Measurements from ENCODE around the gene FGF18. TPM values are rescaled to one million over a fixed set of nuclear protein-coding genes. Genes with fewer than 3 reads are reported as not detected.

The FGF18 gene
- total and polyA plus RNA-seq, 9 of the 15 experiments (the other 6 are each of a cell fraction or from before 2014, with no cell fraction given) = 0.05 to 0.18 (median 0.11) TPM; not detected in 6

DNA sequence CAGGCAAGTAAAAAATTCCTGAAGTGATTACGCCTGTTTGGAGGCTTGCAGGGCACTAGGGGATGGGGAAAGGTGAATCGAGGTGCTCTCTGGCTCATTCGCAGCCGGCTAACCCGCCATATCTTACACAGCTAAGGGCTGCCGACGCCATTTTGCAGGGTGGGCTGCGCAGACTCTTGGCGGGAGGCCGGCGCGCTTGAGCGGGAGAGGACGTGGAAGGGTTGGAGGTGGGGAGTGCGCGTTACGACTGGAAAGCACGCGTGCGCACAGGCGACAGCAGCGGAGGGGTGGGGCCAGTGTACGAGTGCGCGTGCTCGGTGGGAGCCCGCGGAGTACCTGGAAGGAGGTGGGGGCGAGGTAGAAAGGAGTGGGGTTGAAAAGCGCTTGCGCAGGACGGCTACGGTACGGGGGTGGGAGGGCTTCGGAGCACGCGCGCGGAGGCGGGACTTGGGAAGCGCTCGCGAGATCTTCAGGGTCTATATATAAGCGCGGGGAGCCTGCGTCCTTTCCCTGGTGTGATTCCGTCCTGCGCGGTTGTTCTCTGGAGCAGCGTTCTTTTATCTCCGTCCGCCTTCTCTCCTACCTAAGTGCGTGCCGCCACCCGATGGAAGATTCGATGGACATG is 32.0 kb upstream of the FGF18 start, which contains the start of gene NPM1 (continued):
- TF ChIP-seq, protein P1, sequence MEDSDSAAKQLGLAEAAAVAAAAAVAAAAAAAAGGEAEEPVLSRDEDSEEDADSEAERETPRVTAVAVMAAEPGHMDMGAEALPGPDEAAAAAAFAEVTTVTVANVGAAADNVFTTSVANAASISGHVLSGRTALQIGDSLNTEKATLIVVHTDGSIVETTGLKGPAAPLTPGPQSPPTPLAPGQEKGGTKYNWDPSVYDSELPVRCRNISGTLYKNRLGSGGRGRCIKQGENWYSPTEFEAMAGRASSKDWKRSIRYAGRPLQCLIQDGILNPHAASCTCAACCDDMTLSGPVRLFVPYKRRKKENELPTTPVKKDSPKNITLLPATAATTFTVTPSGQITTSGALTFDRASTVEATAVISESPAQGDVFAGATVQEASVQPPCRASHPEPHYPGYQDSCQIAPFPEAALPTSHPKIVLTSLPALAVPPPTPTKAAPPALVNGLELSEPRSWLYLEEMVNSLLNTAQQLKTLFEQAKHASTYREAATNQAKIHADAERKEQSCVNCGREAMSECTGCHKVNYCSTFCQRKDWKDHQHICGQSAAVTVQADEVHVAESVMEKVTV (CRISPR knock-in tag; IDR thresholded peaks at IDR 0.05) = no peak
- peak; percentile 99 for TF ChIP-seq FOXP1 (CRISPR knock-in tag; IDR thresholded peaks at IDR 0.05)
- TF ChIP-seq SRSF9 (IDR thresholded peaks at IDR 0.05; ENCODE audit: borderline replicate concordance, low read depth, low read length) = no peak
- no peak for TF ChIP-seq CHD1 (IDR thresholded peaks at IDR 0.05; ENCODE audit: low read length)
- TF ChIP-seq HCFC1 (IDR thresholded peaks at IDR 0.05; ENCODE audit: low read depth, low read length) = peak; percentile 30; the same call in 1 of the 2 replicates
- TF ChIP-seq CCNT2 (IDR thresholded peaks at IDR 0.05; ENCODE audit: borderline replicate concordance, extremely low read depth, insufficient read length, low read depth, low read length) = no peak
- TF ChIP-seq, protein P2, sequence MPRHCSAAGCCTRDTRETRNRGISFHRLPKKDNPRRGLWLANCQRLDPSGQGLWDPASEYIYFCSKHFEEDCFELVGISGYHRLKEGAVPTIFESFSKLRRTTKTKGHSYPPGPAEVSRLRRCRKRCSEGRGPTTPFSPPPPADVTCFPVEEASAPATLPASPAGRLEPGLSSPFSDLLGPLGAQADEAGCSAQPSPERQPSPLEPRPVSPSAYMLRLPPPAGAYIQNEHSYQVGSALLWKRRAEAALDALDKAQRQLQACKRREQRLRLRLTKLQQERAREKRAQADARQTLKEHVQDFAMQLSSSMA (CRISPR knock-in tag; IDR thresholded peaks at IDR 0.05) = no peak
- no peak for TF ChIP-seq NR2F6 (CRISPR knock-in tag; IDR thresholded peaks at IDR 0.05)
- TF ChIP-seq TGIF2 (CRISPR knock-in tag; IDR thresholded peaks at IDR 0.05) = no peak
- TF ChIP-seq BCOR (IDR thresholded peaks at IDR 0.05) = 0 out of 2 replicates have a peak, but pooled peaks have one; percentile 22
- TF ChIP-seq, protein P3, sequence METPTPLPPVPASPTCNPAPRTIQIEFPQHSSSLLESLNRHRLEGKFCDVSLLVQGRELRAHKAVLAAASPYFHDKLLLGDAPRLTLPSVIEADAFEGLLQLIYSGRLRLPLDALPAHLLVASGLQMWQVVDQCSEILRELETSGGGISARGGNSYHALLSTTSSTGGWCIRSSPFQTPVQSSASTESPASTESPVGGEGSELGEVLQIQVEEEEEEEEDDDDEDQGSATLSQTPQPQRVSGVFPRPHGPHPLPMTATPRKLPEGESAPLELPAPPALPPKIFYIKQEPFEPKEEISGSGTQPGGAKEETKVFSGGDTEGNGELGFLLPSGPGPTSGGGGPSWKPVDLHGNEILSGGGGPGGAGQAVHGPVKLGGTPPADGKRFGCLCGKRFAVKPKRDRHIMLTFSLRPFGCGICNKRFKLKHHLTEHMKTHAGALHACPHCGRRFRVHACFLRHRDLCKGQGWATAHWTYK (CRISPR knock-in tag; IDR thresholded peaks at IDR 0.05) = no peak
- no peak; the same call in 1 of the 2 replicates for TF ChIP-seq RNF2 (IDR thresholded peaks at IDR 0.05)
- TF ChIP-seq NCOA4 (IDR thresholded peaks at IDR 0.05; ENCODE audit: partially characterized antibody) = no peak
- peak; percentile 21; the same call in 1 of the 2 replicates for TF ChIP-seq MEF2A (IDR thresholded peaks at IDR 0.05; ENCODE audit: control insufficient read depth, low read depth, low read length)
- peak; percentile 95 for TF ChIP-seq KDM5B (IDR thresholded peaks at IDR 0.05; ENCODE audit: insufficient replicate concordance, low read depth, low read length)
- peak; percentile 63 for TF ChIP-seq BHLHE40 (IDR thresholded peaks at IDR 0.05; ENCODE audit: low read length)
- TF ChIP-seq ZNF445 (CRISPR knock-in tag; IDR thresholded peaks at IDR 0.05; ENCODE audit: low read depth) = no peak
- TF ChIP-seq, protein P4, sequence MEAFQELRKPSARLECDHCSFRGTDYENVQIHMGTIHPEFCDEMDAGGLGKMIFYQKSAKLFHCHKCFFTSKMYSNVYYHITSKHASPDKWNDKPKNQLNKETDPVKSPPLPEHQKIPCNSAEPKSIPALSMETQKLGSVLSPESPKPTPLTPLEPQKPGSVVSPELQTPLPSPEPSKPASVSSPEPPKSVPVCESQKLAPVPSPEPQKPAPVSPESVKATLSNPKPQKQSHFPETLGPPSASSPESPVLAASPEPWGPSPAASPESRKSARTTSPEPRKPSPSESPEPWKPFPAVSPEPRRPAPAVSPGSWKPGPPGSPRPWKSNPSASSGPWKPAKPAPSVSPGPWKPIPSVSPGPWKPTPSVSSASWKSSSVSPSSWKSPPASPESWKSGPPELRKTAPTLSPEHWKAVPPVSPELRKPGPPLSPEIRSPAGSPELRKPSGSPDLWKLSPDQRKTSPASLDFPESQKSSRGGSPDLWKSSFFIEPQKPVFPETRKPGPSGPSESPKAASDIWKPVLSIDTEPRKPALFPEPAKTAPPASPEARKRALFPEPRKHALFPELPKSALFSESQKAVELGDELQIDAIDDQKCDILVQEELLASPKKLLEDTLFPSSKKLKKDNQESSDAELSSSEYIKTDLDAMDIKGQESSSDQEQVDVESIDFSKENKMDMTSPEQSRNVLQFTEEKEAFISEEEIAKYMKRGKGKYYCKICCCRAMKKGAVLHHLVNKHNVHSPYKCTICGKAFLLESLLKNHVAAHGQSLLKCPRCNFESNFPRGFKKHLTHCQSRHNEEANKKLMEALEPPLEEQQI (IDR thresholded peaks at IDR 0.05) = no peak
- no peak for TF ChIP-seq TBL1XR1 (IDR thresholded peaks at IDR 0.05; ENCODE audit: low read length in 2 of 2)
- TF ChIP-seq, protein P5, sequence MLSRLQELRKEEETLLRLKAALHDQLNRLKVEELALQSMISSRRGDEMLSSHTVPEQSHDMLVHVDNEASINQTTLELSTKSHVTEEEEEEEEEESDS (CRISPR knock-in tag; IDR thresholded peaks at IDR 0.05) = no peak
- no peak for TF ChIP-seq FOXA1 (IDR thresholded peaks at IDR 0.05; ENCODE audit: borderline replicate concordance)
- peak; percentile 98 to 99 for TF ChIP-seq MAZ (CRISPR knock-in tag; conservative IDR thresholded peaks at IDR 0.05 in 1 of 2, IDR thresholded peaks at IDR 0.05 in 1 of 2)
- TF ChIP-seq, protein P6, sequence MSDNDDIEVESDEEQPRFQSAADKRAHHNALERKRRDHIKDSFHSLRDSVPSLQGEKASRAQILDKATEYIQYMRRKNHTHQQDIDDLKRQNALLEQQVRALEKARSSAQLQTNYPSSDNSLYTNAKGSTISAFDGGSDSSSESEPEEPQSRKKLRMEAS (CRISPR knock-in tag; IDR thresholded peaks at IDR 0.05) = peak; percentile 100
